Hepatocyte (in vitro differentiated cells): ENCODE data around the gene TFAP2A. TPM values are rescaled to one million over a fixed set of nuclear protein-coding genes. Genes with fewer than 3 reads are reported as not detected.
A peak's percentile ranks its signal among the peaks of the same experiment; 100 is the strongest.

Experiments used
- DNase-seq: peaks from one replicate; pipeline ENCODE4 v3.0.0-alpha.2; 2016; ENCODE audit warnings: low spot score
- H2AFZ ChIP-seq: fragments of 200-600 bp; sonication (generic); 2 replicates; pipeline ENCODE4 v1.6.0; 2016; ENCODE audit warnings: antibody characterized with exemption, mild to moderate bottlenecking
- H3K27ac ChIP-seq: fragments of 200-600 bp; sonication (generic); 2 replicates; pipeline ENCODE4 v1.5.1; 2016; ENCODE audit warnings: mild to moderate bottlenecking
- H3K27me3 ChIP-seq: fragments of 200-600 bp; sonication (generic); 2 replicates; pipeline ENCODE4 v1.6.1; 2016
- H3K36me3 ChIP-seq: fragments of 200-600 bp; sonication (generic); replicated peaks from 2 replicates; pipeline ENCODE4 v1.5.1; 2016; ENCODE audit warnings: low read depth; ENCODE audit not compliant: insufficient read depth
- H3K4me1 ChIP-seq: fragments of 200-600 bp; sonication (generic); 2 replicates; pipeline ENCODE4 v1.5.1; 2016; ENCODE audit warnings: mild to moderate bottlenecking, moderate library complexity; ENCODE audit not compliant: insufficient read depth
- H3K4me2 ChIP-seq: fragments of 200-600 bp; sonication (generic); 2 replicates; pipeline ENCODE4 v1.6.0; 2016
- H3K4me3 ChIP-seq: fragments of 200-600 bp; sonication (generic); 2 replicates; pipeline ENCODE4 v1.5.1; 2016; ENCODE audit warnings: mild to moderate bottlenecking
- H3K79me2 ChIP-seq: fragments of 200-600 bp; sonication (generic); 2 replicates; pipeline ENCODE4 v1.6.0; 2017; ENCODE audit warnings: mild to moderate bottlenecking
- H3K9me2 ChIP-seq: fragments of 200-600 bp; sonication (generic); replicated peaks from 2 replicates; pipeline ENCODE4 v1.6.0; 2017; ENCODE audit warnings: mild to moderate bottlenecking; ENCODE audit not compliant: insufficient read depth
- H3K9me3 ChIP-seq: fragments of 200-600 bp; sonication (generic); 2 replicates; pipeline ENCODE4 v1.5.1; 2016; ENCODE audit warnings: low read depth, mild to moderate bottlenecking
- H4K20me1 ChIP-seq: fragments of 200-600 bp; sonication (generic); 2 replicates; pipeline ENCODE4 v1.6.0; 2016; ENCODE audit warnings: mild to moderate bottlenecking; ENCODE audit not compliant: insufficient read depth, poor library complexity, severe bottlenecking
- EZH2 ChIP-seq: fragments of 200-600 bp; sonication (generic); IDR thresholded peaks from 2 replicates; pipeline ENCODE4 v1.6.1; 2016; ENCODE audit warnings: antibody characterized with exemption, mild to moderate bottlenecking, borderline replicate concordance
- EZH2phosphoT487 ChIP-seq: fragments of 200-600 bp; sonication (generic); IDR thresholded peaks from one replicate; pipeline ENCODE4 v1.6.1; 2018; ENCODE audit warnings: antibody characterized with exemption, mild to moderate bottlenecking, low read depth, moderate library complexity; ENCODE audit not compliant: unreplicated experiment, severe bottlenecking
- WGBS: methylation state at CpG from one replicate; pipeline ENCODE4 v1.1.6; 2016; ENCODE audit warnings: low lambda C conversion rate; ENCODE audit errors: missing lambda C conversion rate; 5-methylcytosine and 5-hydroxymethylcytosine counted together
- polyA plus RNA-seq: library from polyadenylated mRNA; unstranded; fragments of >200 nt; fragmentation: Nextera tagmentation; extraction: Ambion mirVana; gene quantifications from 2 replicates; pipeline ENCODE4 v1.2.1, GENCODE V29; 2016
- total RNA-seq: library from RNA; depleted of rRNA; stranded (reverse); fragments of >200 nt; gene quantifications from 2 replicates; pipeline ENCODE4 v1.2.3, GENCODE V29; 2014
- TF ChIP-seq, protein P1 (sequence below): fragments of 200-600 bp; sonication (generic); IDR thresholded peaks from 2 replicates; pipeline ENCODE4 v1.5.1; 2016; ENCODE audit warnings: antibody characterized with exemption, mild to moderate bottlenecking; ENCODE audit not compliant: poor library complexity

Gene TFAP2A
- total and polyA plus RNA-seq, 2 experiments from 2014 or later = 6.2 to 14.9 TPM

GRCh38 chr6:10401632-10402223, 13.1 kb downstream of the TFAP2A start:
- H3K4me3 ChIP-seq = no peak overlapping the region
- no peaks in the 10 kb centered on the region for H3K36me3 ChIP-seq
- H3K27me3 ChIP-seq = peaks cover 58% of the 10 kb centered on the region
- peaks cover 19% of the 10 kb centered on the region for H3K4me1 ChIP-seq
- TF ChIP-seq EZH2phosphoT487 (no peak), EZH2 (no peak)
- TF ChIP-seq, protein P1, sequence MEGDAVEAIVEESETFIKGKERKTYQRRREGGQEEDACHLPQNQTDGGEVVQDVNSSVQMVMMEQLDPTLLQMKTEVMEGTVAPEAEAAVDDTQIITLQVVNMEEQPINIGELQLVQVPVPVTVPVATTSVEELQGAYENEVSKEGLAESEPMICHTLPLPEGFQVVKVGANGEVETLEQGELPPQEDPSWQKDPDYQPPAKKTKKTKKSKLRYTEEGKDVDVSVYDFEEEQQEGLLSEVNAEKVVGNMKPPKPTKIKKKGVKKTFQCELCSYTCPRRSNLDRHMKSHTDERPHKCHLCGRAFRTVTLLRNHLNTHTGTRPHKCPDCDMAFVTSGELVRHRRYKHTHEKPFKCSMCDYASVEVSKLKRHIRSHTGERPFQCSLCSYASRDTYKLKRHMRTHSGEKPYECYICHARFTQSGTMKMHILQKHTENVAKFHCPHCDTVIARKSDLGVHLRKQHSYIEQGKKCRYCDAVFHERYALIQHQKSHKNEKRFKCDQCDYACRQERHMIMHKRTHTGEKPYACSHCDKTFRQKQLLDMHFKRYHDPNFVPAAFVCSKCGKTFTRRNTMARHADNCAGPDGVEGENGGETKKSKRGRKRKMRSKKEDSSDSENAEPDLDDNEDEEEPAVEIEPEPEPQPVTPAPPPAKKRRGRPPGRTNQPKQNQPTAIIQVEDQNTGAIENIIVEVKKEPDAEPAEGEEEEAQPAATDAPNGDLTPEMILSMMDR = no peak
- no peak for DNase-seq
- H3K9me3 ChIP-seq = no peaks in the 10 kb centered on the region
- H3K9me2 ChIP-seq = no peaks in the 10 kb centered on the region
- H4K20me1 ChIP-seq = no peaks in the 10 kb centered on the region
- peak overlapping the region; percentile 36 for H3K27ac ChIP-seq
- peak overlapping the region; percentile 19 for H3K4me2 ChIP-seq
- WGBS = 58% methylated on average over 4 of the region's 4 CpGs
- H2AFZ ChIP-seq = no peak overlapping the region
- peaks cover 22% of the 10 kb centered on the region for H3K79me2 ChIP-seq

DNA sequence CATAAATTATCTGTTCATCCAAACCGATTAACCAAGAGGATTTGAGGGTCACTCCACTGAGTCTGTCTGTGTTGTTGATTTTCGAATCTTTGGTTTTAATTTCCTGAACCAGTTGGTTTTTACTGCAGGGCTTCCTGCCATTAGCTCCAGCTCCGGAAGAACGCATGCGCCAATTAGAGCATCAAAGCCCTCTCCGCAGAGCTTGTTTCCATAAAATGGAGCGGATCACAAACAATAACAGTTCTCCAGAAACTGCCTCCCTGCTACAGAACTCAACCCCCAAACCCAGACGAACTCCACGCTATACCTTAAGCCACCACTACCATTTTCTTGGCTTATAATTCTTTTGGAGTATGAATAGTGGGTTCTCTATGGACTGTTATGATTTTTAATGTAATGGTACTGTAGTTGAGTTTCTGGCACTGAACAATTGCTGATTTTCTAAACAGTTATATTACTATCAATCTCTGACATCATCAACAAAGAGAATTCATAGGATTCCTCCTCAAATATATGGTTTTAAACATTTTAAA, 13.8 kb downstream of the TFAP2A start:
- 26% methylated on average over 9 of the region's 9 CpGs for WGBS
- Histone ChIP-seq H3K36me3 (no peaks in the 10 kb centered on the region), H2AFZ (no peak overlapping the region), H4K20me1 (no peaks in the 10 kb centered on the region), H3K4me3 (no peak overlapping the region), H3K4me2 (peak overlapping the region; percentile 34), H3K27me3 (peaks cover 55% of the 10 kb centered on the region), H3K79me2 (peaks cover 18% of the 10 kb centered on the region), H3K4me1 (peaks cover 19% of the 10 kb centered on the region), H3K9me2 (no peaks in the 10 kb centered on the region), H3K27ac (peak overlapping the region; percentile 36), H3K9me3 (no peaks in the 10 kb centered on the region)
- TF ChIP-seq, protein P1 = no peak
- TF ChIP-seq EZH2 (no peak), EZH2phosphoT487 (no peak)
- no peak for DNase-seq

DNA sequence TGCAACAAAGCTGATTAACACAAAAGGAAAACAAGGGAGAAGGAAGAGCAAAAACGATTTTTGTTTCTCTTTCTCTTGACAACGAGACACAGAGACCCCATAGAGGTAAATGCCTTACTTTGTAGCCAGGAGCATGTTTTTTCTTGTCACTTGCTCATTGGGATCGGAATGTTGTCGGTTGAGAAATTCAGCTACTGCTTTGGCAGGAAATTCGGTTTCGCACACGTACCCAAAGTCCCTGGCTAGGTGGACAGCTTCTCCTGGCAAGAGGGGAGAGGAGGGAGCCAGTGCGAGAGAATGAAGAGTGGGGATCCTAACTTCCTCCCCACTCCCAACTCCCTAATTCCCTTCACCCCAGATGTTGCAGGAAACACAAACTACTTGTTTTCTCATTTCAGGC, 14.5 kb downstream of the TFAP2A start:
- H3K79me2 ChIP-seq = peaks cover 10% of the 10 kb centered on the region
- no peak for TF ChIP-seq EZH2phosphoT487
- no peak for TF ChIP-seq EZH2
- TF ChIP-seq, protein P1 = no peak
- peak overlapping the region; percentile 34 for H3K4me2 ChIP-seq
- peak overlapping the region; percentile 22 for H3K27ac ChIP-seq
- no peaks in the 10 kb centered on the region for H3K9me3 ChIP-seq
- H3K4me1 ChIP-seq = peaks cover 19% of the 10 kb centered on the region
- H3K9me2 ChIP-seq = no peaks in the 10 kb centered on the region
- no peaks in the 10 kb centered on the region for H4K20me1 ChIP-seq
- WGBS = 66% methylated on average over 8 of the region's 8 CpGs
- H3K4me3 ChIP-seq = no peak overlapping the region
- H2AFZ ChIP-seq = no peak overlapping the region
- no peaks in the 10 kb centered on the region for H3K36me3 ChIP-seq
- H3K27me3 ChIP-seq = peaks cover 55% of the 10 kb centered on the region
- DNase-seq = no peak
